SK-N-MC (cell line): ENCODE results near the gene RTN3.

ENCODE experiments used
- EZH2 ChIP-seq: fragments of 200-600 bp; sonication (generic); IDR thresholded peaks from one replicate; pipeline ENCODE4 v1.6.1; 2017; ENCODE audit warnings: antibody characterized with exemption
- FOXP2 ChIP-seq: optimal IDR thresholded peaks from 2 replicates; pipeline ENCODE3; 2011; ENCODE audit warnings: mild to moderate bottlenecking, moderate library complexity; ENCODE audit not compliant: insufficient read depth; ENCODE audit errors: extremely low read length, control extremely low read depth
- POLR2AphosphoS5 ChIP-seq: IDR thresholded peaks from 2 replicates; pipeline ENCODE4 v1.6.1; 2012; ENCODE audit warnings: mild to moderate bottlenecking, low read depth, low read length, borderline replicate concordance

DNA sequence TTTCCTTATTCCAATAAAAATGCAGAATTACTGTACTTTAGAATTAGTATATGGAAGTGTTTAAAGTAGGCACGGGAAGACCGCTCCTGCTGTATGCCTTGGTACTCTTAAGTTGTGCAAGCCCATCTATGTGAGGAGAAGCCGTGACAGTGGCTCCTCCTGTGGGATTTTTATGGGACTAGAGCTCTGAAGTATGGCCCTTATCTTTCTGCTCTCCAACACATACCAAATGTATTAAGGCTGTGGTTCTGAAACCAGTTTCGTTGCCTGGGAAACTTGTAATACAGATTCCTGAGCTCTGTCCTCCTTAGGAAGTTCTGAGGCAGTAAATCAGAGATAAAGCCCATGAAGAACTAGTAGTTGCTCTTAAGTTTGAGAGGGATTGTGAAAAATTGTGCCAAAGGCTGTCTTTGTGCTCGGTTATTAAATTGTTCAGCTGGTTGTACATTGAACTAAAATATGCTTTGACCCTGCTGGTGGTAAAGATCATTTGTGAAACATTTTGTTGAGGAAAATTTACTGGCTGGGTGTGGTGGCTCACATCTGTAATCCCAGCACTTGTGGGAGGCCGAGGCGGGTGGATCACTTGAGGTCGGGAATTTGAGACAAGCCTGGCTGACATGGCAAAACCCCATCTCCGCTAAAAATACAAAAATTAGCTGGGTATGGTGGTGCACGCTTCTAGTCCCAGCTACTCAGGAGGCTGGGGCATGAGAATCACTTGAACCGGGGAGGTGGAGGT is 29.3 kb downstream of the RTN3 start:
- TF ChIP-seq EZH2: no peak
- no peak for TF ChIP-seq POLR2AphosphoS5
- TF ChIP-seq FOXP2: no peak
